ENCODE results near the gene UCN2. TPM values are rescaled to one million over a fixed set of nuclear protein-coding genes. Genes with fewer than 3 reads are reported as not detected.

The UCN2 gene
- total and polyA plus RNA-seq, 2 donors (not counting 3 experiments of a cell fraction or from before 2014, with no cell fraction given) = 0.11 TPM; not detected in 1

- dilution Hi-C loops (cut with MboI; ENCODE audit: extremely low pct_ligation_motif_present, low sequenced_read_pairs) = no loop called here
Measured at GRCh38 chr3:48584836-48585235, 21.3 kb upstream of the UCN2 start.

More at GRCh38 chr3:48584836-48585235, 21.3 kb upstream of the UCN2 start:
- Histone ChIP-seq H3K27ac (ENCODE audit: insufficient read depth, low read depth, low read length) (no peak overlapping the region), H3K4me1 (ENCODE audit: control insufficient read depth, extremely low read depth, insufficient read depth, low read length) (no peaks in the 10 kb centered on the region), H3K9ac (replicated peaks; ENCODE audit: extremely low read depth, insufficient read depth, low read length) (no peak overlapping the region), H3K36me3 (ENCODE audit: control insufficient read depth in 2 of 2, extremely low read depth in 1 of 2, insufficient read depth in 2 of 2, low read length in 2 of 2) (no peaks in the 10 kb centered on the region), H2AFZ (ENCODE audit: low read depth, low read length) (no peak overlapping the region), H3K4me2 (ENCODE audit: insufficient read depth, low read length) (no peak overlapping the region), H3K9me1 (replicated peaks; ENCODE audit: control insufficient read depth, extremely low read depth, insufficient read depth, low read length) (no peaks in the 10 kb centered on the region), H3K4me3 (replicated peaks in 1 of 3; ENCODE audit: insufficient read depth in 1 of 3, low read depth in 1 of 3, low read length in 3 of 3) (no peak overlapping the region), H3K9me3 (replicated peaks; ENCODE audit: control insufficient read depth, insufficient read depth, low read length) (no peaks in the 10 kb centered on the region), H4K20me1 (replicated peaks; ENCODE audit: control insufficient read depth, extremely low read depth, insufficient read depth, low read length) (no peaks in the 10 kb centered on the region), H3K27me3 (ENCODE audit: control insufficient read depth in 2 of 2, insufficient read depth in 2 of 2, low read length in 2 of 2) (peaks cover 0 to 3% of the 10 kb centered on the region in 2 experiments), H3K79me2 (ENCODE audit: control insufficient read depth, insufficient read depth, low read length) (no peaks in the 10 kb centered on the region)
- intact Hi-C loops (cut with micrococcal nuclease) = no loop called here
- CTCF ChIA-PET = interaction anchor here (1.5 kb wide), 1 partner anchor 18 kb away, joined by 3 read pairs; no protein-coding TSS in a partner anchor
- POLR2A ChIA-PET = no interaction called here
- DNase-seq (ENCODE audit: low read depth, low spot score) (no peak), FAIRE-seq (no peak)
- no TSS peak for BruUV-seq (replicated peaks)
- no peak for TF ChIP-seq FOS (IDR thresholded peaks at IDR 0.05; ENCODE audit: borderline replicate concordance, insufficient read depth, low read length)
- no peak for TF ChIP-seq EZH2 (IDR thresholded peaks at IDR 0.05; ENCODE audit: borderline replicate concordance, low read depth, low read length, severe bottlenecking)
- TF ChIP-seq CTCF (IDR thresholded peaks at IDR 0.05; ENCODE audit: extremely low read depth in 1 of 2, insufficient read depth in 1 of 2, low read depth in 1 of 2, low read length in 2 of 2) = no peak
- TF ChIP-seq POLR2AphosphoS5 (IDR thresholded peaks at IDR 0.05; ENCODE audit: insufficient read depth, low read depth, low read length) = no peak
- TF ChIP-seq, protein P1, sequence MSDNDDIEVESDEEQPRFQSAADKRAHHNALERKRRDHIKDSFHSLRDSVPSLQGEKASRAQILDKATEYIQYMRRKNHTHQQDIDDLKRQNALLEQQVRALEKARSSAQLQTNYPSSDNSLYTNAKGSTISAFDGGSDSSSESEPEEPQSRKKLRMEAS (IDR thresholded peaks at IDR 0.05; ENCODE audit: insufficient read depth, insufficient read length) = no peak
- TF ChIP-seq JUN (IDR thresholded peaks at IDR 0.05; ENCODE audit: borderline replicate concordance, insufficient read depth, insufficient read length, low read depth) = no peak
- TF ChIP-seq GATA2 (IDR thresholded peaks at IDR 0.05; ENCODE audit: insufficient read depth, insufficient read length, low read depth, low read length) = no peak
- no peak for TF ChIP-seq POLR2A (IDR thresholded peaks at IDR 0.05; ENCODE audit: low read depth, low read length)
- TF ChIP-seq MYC (IDR thresholded peaks at IDR 0.05; ENCODE audit: low read depth, low read length) = no peak
